Rectal smooth muscle tissue (tissue), 1 donor: ENCODE measurements around the gene ZNF134.

ENCODE experiments used
- H3K27ac ChIP-seq: one replicate; pipeline ENCODE4 v1.7.0; 2013; ENCODE audit warnings: low read depth, low read length, inconsistent platforms
- H3K27me3 ChIP-seq: one replicate; pipeline ENCODE4 v1.7.0; 2013; ENCODE audit warnings: low read length; ENCODE audit not compliant: control insufficient read depth, insufficient read depth
- H3K36me3 ChIP-seq: one replicate; pipeline ENCODE4 v1.7.0; 2013; ENCODE audit warnings: low read length; ENCODE audit not compliant: control insufficient read depth, insufficient read depth
- H3K4me1 ChIP-seq: one replicate; pipeline ENCODE4 v1.7.0; 2013; ENCODE audit warnings: low read length; ENCODE audit not compliant: control insufficient read depth, insufficient read depth
- H3K4me3 ChIP-seq: one replicate; pipeline ENCODE4 v1.7.0; 2013; ENCODE audit warnings: low read length
- H3K9ac ChIP-seq: one replicate; pipeline ENCODE4 v1.7.0; 2013; ENCODE audit warnings: low read length

Gene ZNF134

GRCh38 chr19:57651654-57651996 lies 37.6 kb downstream of the ZNF134 start:
- Histone ChIP-seq H3K9ac (no peak overlapping the region), H3K27ac (no peak overlapping the region), H3K4me1 (no peaks in the 10 kb centered on the region), H3K4me3 (no peak overlapping the region), H3K27me3 (peaks cover 2% of the 10 kb centered on the region), H3K36me3 (no peaks in the 10 kb centered on the region)

- H3K9ac ChIP-seq = no peak overlapping the region
- H3K27ac ChIP-seq = no peak overlapping the region
- peaks cover 2% of the 10 kb centered on the region for H3K27me3 ChIP-seq
- H3K4me1 ChIP-seq = no peaks in the 10 kb centered on the region
- H3K36me3 ChIP-seq = no peaks in the 10 kb centered on the region
- H3K4me3 ChIP-seq = no peak overlapping the region
Measured at GRCh38 chr19:57653689-57654088, 39.6 kb downstream of the ZNF134 start.

- no peak overlapping the region for H3K9ac ChIP-seq
- H3K4me3 ChIP-seq = no peak overlapping the region
- H3K4me1 ChIP-seq = no peaks in the 10 kb centered on the region
- no peak overlapping the region for H3K27ac ChIP-seq
- no peaks in the 10 kb centered on the region for H3K36me3 ChIP-seq
- H3K27me3 ChIP-seq = peaks cover 2% of the 10 kb centered on the region
Measured at GRCh38 chr19:57655443-57655842, 41.4 kb downstream of the ZNF134 start.

GRCh38 chr19:57656346-57656745 lies 42.3 kb downstream of the ZNF134 start:
- H3K4me1 ChIP-seq = no peaks in the 10 kb centered on the region
- H3K27me3 ChIP-seq = peaks cover 2% of the 10 kb centered on the region
- H3K36me3 ChIP-seq = no peaks in the 10 kb centered on the region
- no peak overlapping the region for H3K27ac ChIP-seq
- H3K4me3 ChIP-seq = no peak overlapping the region
- no peak overlapping the region for H3K9ac ChIP-seq

- Histone ChIP-seq H3K4me1 (peaks cover 4% of the 10 kb centered on the region), H3K27me3 (no peaks in the 10 kb centered on the region), H3K4me3 (peak overlapping the region; percentile 60), H3K9ac (peak overlapping the region; percentile 8), H3K36me3 (no peaks in the 10 kb centered on the region), H3K27ac (peak overlapping the region; percentile 66)
Measured at GRCh38 chr19:57664269-57665127, 50.5 kb downstream of the ZNF134 start.

- peaks cover 4% of the 10 kb centered on the region for H3K4me1 ChIP-seq
- H3K9ac ChIP-seq = no peak overlapping the region
- H3K4me3 ChIP-seq = no peak overlapping the region
- H3K27me3 ChIP-seq = no peaks in the 10 kb centered on the region
- H3K36me3 ChIP-seq = no peaks in the 10 kb centered on the region
- no peak overlapping the region for H3K27ac ChIP-seq
Measured at GRCh38 chr19:57665261-57665806, 51.3 kb downstream of the ZNF134 start.

GRCh38 chr19:57667228-57667627 lies 53.2 kb downstream of the ZNF134 start:
- no peak overlapping the region for H3K4me3 ChIP-seq

GRCh38 chr19:57668635-57669034 lies 54.6 kb downstream of the ZNF134 start, which contains the start of gene ZSCAN4:
TSS of gene ZSCAN4 (plus strand) at chr19:57668935. CDS start at chr19:57676146, 7,211 bp downstream.
- Histone ChIP-seq H3K9ac (no peak within 1 kb of the TSS), H3K27ac (no peak within 1 kb of the TSS), H3K4me1 (peaks cover 4% of the 10 kb centered on the region), H3K4me3 (no peak within 1 kb of the TSS), H3K27me3 (no peaks in the 10 kb centered on the region), H3K36me3 (no peaks in the 10 kb centered on the region)

More at GRCh38 chr19:57667228-57667627, 53.2 kb downstream of the ZNF134 start:
- H3K9ac ChIP-seq = no peak overlapping the region
- H3K36me3 ChIP-seq = no peaks in the 10 kb centered on the region
- peaks cover 4% of the 10 kb centered on the region for H3K4me1 ChIP-seq
- no peak overlapping the region for H3K27ac ChIP-seq
- H3K27me3 ChIP-seq = no peaks in the 10 kb centered on the region

GRCh38 chr19:57671124-57671895 lies 57.3 kb downstream of the ZNF134 start:
- no peak overlapping the region for H3K27ac ChIP-seq
- H3K4me3 ChIP-seq = no peak overlapping the region
- H3K4me1 ChIP-seq = no peaks in the 10 kb centered on the region
- H3K36me3 ChIP-seq = no peaks in the 10 kb centered on the region
- no peak overlapping the region for H3K9ac ChIP-seq
- no peaks in the 10 kb centered on the region for H3K27me3 ChIP-seq

- no peaks in the 10 kb centered on the region for H3K36me3 ChIP-seq
- no peak overlapping the region for H3K9ac ChIP-seq
- H3K4me1 ChIP-seq = no peaks in the 10 kb centered on the region
- no peak overlapping the region for H3K27ac ChIP-seq
- H3K4me3 ChIP-seq = no peak overlapping the region
- no peaks in the 10 kb centered on the region for H3K27me3 ChIP-seq
Measured at GRCh38 chr19:57672466-57672865, 58.4 kb downstream of the ZNF134 start.
